ENCODE data around the gene KRT1.
"Not testable (repeated sequence)": the region's sequence is repeated elsewhere in the genome, so short reads cannot be mapped to it uniquely, and the experiment has no call there.

KRT1 gene

DNA sequence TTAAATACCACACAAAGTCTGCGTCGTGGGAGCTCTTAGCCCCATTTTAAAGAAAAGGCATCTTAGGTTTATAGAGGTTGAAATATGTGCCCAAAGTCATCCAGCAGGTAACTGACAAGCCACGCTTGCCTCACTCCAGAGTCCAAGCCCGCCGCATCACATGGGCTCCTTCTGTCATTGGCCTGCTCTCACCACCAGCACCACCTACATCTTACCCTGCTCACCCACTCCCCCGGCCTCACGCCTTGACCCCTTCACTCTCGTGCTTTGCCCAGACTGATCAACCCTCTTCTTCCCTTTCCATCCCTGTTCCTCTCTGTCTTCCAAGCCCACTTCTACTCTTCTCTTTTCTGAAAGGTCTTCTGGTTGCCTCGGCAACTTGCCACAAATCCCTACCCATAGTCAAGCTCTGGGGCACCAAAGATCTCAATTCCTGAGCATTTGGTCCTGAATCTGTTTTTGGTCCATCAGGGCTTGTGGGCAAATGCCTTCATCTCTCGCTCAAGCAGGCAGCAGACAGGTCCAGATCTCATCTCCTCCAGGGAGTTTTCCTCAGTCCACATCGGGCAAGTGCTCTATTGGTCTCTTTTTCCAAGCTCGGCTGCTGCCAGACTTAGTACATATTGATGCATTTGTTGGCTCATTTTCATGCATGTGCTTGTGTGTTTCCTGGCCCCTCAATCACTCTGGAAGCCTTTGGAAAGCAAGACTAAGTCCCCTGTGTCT is 3.5 kb upstream of the KRT1 start:
- DNase-seq, result no peak
- intact Hi-C loops (cut with DNase I), result no loop called here

DNA sequence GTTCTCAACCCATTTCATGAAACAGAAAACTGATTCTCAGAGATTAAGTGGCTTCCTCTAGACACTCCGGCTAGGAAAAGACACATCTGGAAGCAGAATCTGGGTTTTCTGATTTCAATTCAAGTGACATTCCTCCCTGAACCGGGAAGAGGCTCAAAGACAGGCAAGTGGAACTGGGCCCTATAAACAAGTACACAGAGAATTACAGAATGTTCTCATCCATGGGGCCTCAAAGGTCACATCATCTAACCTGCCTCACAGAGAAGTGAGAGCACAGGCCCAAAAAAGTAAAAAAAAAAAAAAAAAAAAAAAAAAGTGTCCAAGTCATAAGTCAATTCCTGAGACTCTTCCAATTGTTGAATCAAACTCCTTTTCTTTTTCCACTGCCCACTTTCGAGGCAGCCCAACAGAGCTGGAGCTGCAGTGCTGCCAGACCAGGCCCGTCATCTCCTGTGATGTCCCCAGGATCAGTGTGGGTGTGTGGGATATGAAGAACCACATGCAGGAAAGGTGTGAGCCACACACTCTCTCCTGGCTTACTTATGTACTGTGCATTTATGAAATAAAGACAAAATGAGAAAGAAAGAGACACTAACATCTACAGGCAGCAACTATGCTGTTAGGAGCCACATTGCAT is 2.8 kb upstream of the KRT1 start:
- intact Hi-C loops (cut with DNase I), result no loop called here
- DNase-seq, result peak in 8 of 10 donors; percentile 41 to 93 (median 70)

DNA sequence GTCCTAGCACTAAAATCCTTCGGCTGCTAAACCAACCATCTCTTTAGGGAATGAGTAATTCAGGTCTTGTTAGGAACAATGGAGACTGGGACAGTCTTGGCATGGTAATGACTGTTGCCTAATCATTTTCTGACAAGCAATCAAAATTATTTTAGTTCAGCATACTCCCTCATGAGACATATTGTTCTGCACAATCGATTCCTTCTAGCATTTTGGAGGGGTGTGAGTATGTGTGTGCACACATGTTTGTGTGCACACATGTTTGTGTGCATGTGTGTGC is 2.1 kb upstream of the KRT1 start:
- DNase-seq, result no peak

DNA sequence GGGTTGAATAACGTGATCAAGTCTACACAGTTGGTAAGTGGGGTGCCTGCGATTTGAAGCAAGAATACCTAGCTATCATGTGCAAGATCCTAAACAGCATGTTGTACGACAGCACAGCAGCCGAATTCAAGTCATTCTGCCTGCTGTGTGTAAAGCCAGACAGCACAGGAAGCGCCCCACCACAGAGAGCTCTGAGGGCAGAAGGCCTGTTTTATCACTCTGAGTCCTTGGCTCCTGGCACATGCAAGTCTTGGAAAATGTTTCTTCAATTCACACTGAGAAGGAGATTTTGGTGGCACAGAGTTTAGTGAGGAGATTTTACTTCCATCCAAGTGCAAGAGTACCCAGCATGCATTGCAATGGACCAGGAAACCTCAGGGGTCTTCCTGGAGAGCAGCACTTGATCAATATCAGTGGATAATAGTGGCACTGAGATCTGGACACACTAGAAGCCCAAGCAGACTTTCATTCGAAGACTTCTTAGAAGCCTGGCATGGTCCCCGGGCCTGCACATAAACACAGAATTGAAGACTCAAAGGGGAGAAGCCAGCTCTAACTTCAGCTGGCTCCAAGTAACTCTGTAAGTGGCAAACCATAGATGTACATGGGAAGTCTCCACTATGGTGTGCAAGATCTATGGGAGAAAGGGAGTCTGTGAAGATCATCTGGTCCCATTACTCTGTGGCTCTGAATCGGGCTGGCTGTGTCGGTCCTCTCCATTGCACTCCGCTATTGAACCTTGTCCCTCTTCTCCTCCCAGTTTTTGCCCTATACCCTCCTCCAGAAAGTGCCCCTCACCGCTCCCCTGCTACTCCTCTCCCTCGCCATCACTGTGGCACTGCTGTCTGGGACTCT is 1.5 kb upstream of the KRT1 start:
- intact Hi-C loops (cut with DNase I), result no loop called here
- no peak for DNase-seq

More for the DNA sequence above, 2.1 kb upstream of the KRT1 start:
- intact Hi-C loops (cut with DNase I), result no loop called here

DNA sequence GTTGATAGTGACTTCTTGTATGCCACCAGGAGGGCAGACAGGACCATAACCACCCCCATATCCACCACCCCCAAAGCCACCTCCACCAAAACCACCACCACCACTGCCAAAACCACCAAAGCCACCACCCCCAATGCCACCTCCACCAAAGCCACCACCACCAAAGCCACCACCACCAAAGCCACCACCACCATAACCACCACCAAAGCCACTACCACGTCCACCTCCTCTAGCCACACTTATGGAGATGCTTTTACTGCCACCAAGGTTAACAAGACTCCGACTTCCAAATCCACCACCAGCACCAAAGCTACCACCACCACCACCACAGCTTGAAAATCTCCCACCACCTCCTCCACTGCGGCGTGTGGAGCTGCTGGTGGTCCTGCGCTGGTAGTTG is 332 bp downstream of the KRT1 start:
- intact Hi-C loops (cut with DNase I), result no loop called here
- DNase-seq, result no peak

DNA sequence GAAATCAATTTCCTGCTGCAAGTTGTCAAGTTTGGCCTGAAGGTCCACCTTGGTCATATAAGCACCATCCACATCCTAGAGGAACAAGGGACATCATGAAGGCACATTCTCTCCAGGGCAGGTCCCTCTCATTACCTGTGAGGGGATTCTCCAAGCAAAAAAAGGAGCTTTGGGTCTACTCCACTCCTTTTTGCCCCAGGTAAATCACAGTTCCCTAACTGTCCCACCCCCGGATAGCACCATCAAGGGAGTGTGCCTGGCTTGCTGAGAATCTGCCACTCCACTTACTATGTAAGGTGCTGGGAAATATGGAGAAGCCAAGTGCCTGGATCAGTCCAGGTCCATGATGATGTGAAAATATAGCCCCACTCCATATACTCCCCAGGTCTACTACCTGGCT is 2.5 kb downstream of the KRT1 start:
- DNase-seq, result no peak
- intact Hi-C loops (cut with DNase I), result no loop called here

DNA sequence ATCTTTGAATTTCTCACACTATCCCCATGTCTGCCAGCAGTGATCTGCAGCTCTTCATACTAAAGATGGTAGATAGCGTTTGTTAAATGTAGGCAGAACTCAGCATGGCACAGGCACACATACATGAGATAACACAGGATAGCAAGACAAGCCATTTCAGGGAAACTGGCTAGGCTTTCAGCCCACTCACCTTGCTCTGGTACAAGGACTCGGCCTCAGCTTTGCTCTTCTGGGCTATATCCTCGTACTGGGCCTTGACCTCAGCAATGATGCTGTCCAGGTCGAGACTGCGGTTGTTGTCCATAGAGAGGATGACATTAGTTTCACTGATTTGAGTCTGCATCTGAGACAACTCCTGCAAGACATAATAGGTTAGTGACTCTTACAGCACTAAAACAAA is 3.1 kb downstream of the KRT1 start:
- intact Hi-C loops (cut with DNase I), result no loop called here
- no peak for DNase-seq

DNA sequence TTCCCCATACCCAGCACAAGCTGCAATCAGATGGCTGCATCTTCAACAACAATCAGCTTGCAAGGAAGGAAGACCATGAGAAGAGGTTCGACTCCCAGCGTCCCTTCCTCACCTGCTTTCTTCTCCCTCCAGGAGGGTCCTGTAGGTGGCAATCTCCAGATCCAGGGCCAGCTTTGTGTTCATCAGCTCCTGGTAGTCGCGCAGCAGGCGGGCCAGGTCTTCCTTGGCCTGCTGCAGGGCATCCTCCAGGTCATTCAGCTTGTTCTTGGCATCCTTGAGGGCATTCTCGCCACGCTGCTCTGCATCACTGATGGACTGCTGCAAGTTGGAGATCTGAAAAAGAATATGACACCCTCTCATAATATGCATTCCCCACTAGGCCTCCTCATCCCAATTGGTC is 4.0 kb downstream of the KRT1 start:
- intact Hi-C loops (cut with DNase I), result no loop called here

DNA sequence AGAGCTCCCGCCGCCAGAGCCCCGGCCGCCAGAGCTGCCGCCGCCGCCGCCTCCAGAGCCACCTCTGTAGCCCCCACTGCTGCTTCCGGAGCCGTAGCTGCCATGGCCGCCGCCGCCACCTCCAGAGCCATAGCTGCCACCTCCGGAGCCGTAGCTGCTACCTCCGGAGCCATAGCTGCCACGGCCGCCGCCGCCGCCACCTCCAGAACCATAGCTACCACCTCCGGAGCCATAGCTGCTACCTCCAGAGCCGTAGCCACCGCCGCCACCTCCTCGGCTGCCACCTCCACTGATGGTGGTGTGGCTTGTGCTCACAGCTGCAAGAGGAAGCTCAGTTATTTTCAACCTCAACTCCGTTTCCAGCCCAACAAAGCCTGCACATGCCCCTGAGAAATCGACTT is 4.9 kb downstream of the KRT1 start:
- intact Hi-C loops (cut with DNase I), result no loop called here
- no peak for DNase-seq

More for the DNA sequence above, 4.0 kb downstream of the KRT1 start:
- DNase-seq, result no peak

DNA sequence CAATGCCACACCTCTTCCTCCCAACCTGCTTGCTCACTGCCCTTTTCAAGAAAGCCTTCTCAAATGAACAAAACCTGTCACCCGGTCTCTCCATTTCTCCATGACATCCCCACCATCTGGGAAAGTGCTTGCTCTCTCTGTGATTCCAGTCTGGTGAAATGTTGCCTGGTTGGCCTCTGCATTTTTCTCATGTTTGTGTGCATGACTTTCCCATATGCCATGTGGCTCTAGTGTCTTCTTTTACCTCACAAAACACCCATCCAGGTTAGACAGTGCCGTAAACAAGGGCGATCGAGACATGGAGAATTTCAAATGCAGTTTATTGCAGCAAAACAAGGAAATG is 5.8 kb downstream of the KRT1 start:
- intact Hi-C loops (cut with DNase I), result no loop called here
- DNase-seq, result no peak

DNA sequence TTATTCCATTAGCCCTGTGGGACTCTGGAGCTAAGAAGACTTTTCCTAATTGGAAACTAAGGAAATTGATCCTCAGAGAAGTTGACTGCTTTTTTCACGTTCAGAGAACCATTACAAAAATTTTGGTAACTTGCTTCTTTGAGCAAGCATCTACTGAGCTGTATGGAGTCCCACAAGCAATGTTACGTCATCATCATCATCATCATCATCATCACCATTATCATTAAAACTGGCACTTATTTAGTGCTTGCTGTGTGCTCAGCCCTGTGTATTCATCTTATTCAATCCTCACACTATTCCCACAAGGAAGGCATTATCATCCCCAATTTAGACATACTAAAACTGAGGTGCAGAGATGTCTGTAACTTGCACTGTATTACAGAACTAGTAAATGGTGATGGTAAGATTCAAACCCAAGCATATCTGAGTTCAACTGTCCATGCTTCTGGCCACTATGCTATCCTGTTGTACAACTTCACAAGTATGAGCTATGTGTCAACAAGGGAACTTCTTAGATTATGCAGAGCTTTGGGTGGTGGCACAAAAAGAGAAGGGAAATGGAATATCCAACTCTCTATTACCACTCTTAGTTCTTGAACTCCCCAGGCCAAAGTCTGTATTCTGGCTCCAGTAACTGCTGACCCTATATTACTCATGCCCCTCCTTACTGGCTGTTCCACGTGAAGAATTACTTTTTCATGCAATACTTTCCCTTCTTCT is 6.3 kb downstream of the KRT1 start:
- intact Hi-C loops (cut with DNase I), result no loop called here
- no peak for DNase-seq

DNA sequence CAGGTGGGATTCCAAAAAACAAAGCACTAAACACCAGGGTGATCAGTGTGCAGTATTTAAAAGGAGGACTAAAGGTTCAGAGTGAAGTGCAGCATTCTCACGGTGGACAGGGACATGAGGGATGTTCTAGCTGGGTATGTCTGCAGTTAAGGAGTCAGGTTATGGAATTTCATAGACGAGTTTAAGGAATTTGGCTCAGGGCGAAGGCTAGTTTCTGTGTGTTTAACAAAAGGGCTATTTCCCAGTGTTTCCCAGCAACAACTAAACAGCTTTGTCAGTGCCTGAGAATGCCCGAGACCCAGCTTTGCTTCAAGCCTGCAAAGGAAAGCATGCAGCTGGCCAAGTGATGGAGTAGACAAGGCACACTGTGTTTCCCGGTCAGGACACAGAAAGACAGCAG is 7.0 kb downstream of the KRT1 start:
- DNase-seq, result no peak
- intact Hi-C loops (cut with DNase I), result no loop called here

DNA sequence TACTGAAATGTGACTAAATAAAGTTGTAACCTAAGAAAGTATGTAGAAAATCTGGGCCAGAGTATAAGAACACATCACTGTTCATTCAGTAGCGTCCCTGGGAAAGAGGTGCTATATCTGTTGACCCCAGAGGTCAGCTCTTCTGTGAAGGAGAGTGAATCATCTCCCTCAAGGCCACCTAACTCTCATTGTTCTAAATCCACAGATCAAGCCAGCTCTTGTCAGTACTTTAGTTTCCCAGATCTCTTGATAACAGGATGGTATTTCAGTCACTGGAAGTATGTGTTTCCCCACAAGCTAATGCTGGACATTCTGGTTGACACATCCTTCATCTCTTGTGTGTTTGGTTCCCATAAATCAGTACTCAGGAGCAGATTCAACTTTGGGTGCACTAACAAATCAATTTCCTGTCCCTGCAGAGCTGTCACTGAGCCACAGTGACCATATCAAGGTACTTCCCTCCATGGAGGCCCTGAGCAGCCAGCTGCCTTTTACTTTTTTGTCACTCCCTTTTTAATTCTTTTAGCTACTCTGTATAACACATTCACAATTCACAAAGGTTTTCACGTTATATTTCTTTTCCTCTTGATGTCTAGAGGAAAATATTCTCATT is 7.8 kb downstream of the KRT1 start:
- no peak for DNase-seq
- intact Hi-C loops (cut with DNase I), result no loop called here

DNA sequence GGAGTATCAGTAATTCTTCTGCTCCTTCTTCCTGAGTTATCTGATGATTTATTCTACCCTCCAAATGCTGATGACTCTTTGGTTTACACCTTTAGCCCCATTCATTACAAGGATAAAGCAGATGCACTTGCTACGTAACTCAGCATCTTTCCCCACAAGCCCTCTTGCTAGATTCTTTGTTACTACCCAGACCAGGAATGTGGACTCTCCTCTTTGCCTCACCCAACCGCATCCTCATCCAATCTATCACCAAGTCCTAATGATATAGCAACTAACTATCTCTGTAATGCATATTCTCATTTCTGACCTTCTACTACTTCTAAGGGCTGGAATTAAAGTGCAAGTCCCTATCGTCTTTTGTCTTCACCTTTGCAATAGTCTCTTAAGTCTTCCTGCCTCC is 9.2 kb downstream of the KRT1 start:
- intact Hi-C loops (cut with DNase I), result no loop called here
- no peak for DNase-seq

DNA sequence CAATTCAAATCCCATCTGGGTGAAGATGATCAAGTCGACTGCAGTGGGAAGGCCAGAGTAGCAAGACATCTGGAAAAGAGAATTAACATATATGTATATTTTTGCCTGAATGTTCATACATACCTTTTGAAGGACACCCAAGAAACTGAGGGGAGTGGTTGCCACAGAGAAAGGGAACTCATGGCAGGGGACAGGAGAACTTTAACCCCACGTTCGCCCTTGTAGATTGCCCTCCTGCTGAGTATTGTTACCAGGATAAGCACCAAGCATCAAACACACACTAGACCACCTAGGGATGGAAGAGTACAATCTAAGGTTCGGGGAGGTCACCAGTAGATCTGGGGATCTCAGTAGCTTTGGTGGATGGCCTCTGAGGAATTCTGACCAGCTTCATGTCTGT is 9.7 kb downstream of the KRT1 start:
- DNase-seq, result no peak
- intact Hi-C loops (cut with DNase I), result no loop called here

DNA sequence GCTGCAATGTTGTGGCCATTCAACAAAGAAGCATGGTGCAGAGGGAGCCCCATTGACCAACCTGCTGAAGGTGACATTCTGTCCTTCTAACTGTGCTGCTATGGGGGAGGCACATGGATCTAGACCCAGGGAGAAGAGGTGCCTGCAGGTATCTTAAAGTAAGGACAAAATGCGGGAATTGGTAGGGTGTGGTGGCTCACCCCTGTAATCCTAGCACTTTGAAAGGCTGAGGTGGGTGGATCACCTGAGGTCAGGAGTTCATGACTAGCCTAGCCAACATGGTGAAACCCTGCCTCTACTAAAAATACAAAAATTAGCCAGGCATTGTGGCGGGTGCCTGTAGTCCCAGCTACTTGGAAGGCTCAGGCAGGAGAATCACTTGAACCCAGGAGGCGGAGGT is 10.3 kb downstream of the KRT1 start:
- DNase-seq; intact Hi-C loops (cut with DNase I): not testable (repeated sequence)

DNA sequence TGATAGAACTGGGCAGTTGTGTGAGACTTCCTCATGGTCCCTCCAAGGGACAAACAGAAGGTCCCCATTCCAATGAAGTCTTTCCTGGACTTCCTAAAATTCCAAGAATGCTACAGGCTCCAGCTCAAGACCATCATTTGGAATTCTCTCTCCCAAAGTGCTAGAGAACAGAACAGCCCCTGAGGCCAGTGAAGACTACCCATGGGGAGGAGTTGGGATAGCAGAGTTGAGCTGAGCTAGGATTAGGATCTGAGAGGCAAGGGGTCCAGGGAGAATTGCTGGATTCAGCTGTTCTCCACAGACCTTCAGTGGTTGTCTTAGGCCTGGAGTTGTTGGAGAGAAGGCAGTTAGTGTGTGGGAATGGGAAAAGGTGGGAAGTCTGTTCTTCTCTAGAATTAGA is 10.8 kb downstream of the KRT1 start:
- intact Hi-C loops (cut with DNase I), result no loop called here
- no peak for DNase-seq

DNA sequence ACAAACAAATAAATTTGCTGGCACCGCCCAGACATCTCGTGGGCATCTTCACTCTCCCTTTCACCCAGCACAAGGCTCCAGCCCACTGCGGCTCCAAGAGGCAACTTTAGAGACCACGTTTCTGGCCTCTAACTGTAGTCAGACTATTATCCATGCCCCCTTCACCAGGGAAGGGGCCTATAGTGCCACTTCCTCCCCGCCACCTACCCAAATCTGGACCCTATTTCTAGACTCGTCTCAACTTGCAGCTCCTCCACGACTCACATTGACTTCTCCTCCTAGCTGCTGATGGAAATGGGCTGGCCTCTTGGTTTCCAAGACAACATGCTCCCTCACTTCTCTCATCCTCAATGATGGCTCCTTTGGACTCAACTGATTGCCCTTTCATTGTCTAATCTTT is 12.3 kb downstream of the KRT1 start:
- DNase-seq, result no peak
- intact Hi-C loops (cut with DNase I), result no loop called here

DNA sequence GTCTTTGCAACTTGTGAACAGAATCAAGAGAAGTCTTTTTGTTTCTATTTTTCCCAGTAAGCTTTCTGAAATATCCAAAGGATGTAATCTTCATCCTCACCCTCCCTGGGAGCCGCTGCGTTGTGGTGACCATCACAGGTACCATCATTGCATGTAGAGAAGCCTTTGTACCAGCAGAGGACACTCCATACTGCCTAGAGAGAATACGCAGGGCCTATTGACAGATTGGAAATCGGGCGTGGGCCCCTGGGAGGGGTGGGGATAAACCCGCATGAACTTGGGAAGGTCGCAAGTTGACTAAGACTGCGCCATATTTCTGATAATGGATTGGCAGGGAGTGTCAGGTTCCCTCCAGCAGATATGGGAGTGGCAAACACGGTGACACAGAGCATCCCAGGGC is 12.7 kb downstream of the KRT1 start:
- intact Hi-C loops (cut with DNase I), result no loop called here
- no peak for DNase-seq

DNA sequence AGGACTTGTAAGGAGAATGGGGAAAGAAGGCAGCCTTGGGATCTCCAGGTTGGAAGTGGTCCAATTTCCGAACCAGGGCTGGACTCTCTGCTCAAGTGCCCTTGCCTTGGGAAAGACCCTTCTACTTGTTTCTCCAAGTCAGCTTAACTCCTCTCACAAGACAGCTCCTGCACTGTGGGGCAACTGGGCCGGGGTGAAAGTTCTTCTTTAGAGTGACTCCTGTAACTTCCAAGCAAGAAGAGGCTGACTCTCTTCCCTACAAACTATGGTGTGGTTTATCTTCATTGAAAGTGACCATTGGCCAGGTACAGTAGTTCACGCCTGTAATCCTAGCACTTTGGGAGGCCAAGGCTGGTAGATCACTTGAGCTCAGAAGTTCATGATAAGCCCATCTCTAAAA is 13.7 kb downstream of the KRT1 start:
- no peak for DNase-seq
- intact Hi-C loops (cut with DNase I), result no loop called here

DNA sequence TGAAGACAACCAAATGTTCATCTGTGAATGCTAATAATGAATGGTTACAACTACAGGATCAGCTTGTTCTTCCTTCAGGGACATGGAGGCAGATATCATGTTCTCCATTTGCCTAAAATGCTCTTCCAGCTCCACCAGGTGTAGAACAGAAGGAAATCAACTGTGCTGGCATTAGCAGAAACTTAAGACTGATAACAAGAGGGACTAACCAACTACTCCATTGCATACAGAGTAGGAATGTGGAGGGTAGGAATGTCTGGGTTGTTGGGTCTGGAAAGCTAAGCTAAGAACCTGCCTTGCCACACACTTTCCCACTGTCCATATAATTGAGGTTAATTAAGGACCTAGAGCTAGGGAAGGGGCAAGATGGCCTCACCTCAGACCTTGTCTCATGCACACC is 16.8 kb downstream of the KRT1 start:
- no peak for DNase-seq
- intact Hi-C loops (cut with DNase I), result no loop called here

Measured in posterior cingulate gyrus (tissue), 11 donors.